Vagina (tissue), 2 donors: ENCODE results near the gene DPP8. TPM values are rescaled to one million over a fixed set of nuclear protein-coding genes. Genes with fewer than 3 reads are reported as not detected.

Source experiments
- DNase-seq, 2 donors: peaks; one replicate each; pipeline ENCODE4 v3.0.0-alpha.2; 2017; ENCODE audit errors: extremely low spot score in 2 of 2
- H3K27ac ChIP-seq: fragments of 200-600 bp; sonication (generic); one replicate; pipeline ENCODE4 v1.5.1; 2019
- H3K27me3 ChIP-seq: fragments of 200-600 bp; sonication (generic); one replicate; pipeline ENCODE4 v1.5.1; 2019
- H3K36me3 ChIP-seq, 2 donors: fragments of 200-600 bp; sonication (generic); one replicate each; pipeline ENCODE4 v1.5.1; 2017 to 2019
- H3K4me1 ChIP-seq: fragments of 200-600 bp; sonication (generic); one replicate; pipeline ENCODE4 v1.5.1; 2019
- H3K4me3 ChIP-seq, 2 donors: fragments of 200-600 bp; sonication (generic); 1 replicate in 1 of 2; 2 replicates in 1 of 2; pipeline ENCODE4 v1.5.1; 2016 to 2019
- H3K9me3 ChIP-seq: fragments of 200-600 bp; sonication (generic); one replicate; pipeline ENCODE4 v1.5.1; 2019
- POLR2A ChIP-seq, 2 donors: fragments of 450-650 bp; IDR thresholded peaks; one replicate each; pipeline ENCODE4 v1.6.1; 2017; ENCODE audit warnings: antibody characterized with exemption in 2 of 2, mild to moderate bottlenecking in 2 of 2, moderate library complexity in 2 of 2
- POLR2AphosphoS5 ChIP-seq, 2 donors: sonication (generic); formaldehyde crosslinking; IDR thresholded peaks; one replicate each; pipeline ENCODE4 v1.9.0; 2017; ENCODE audit warnings: antibody characterized with exemption in 2 of 2, mild to moderate bottlenecking in 2 of 2, low read depth in 1 of 2; ENCODE audit not compliant: insufficient read depth in 1 of 2
- intact Hi-C: fragments of 100-400 bp; cut with DNase I; formaldehyde crosslinking; loops from one replicate; pipeline ENCODE4 v1.15.1; 2023
- total RNA-seq: library from RNA; depleted of rRNA; stranded (reverse); fragments of >200 nt; gene quantifications from one replicate; pipeline ENCODE4 v1.2.3, GENCODE V29; 2016
- TF ChIP-seq, protein P1 (sequence below), 3 experiments: fragments of 450-650 bp in 2 of 3; fragments of 200-600 bp in 1 of 3; sonication (generic) in 1 of 3; IDR thresholded peaks; one replicate each; pipeline ENCODE4 v1.5.1; 2017 to 2019; ENCODE audit warnings: antibody characterized with exemption in 3 of 3, mild to moderate bottlenecking in 2 of 3, moderate library complexity in 2 of 3

Gene DPP8
- total RNA-seq, 1 donor from 2014 or later, result 28.2 TPM

DNA sequence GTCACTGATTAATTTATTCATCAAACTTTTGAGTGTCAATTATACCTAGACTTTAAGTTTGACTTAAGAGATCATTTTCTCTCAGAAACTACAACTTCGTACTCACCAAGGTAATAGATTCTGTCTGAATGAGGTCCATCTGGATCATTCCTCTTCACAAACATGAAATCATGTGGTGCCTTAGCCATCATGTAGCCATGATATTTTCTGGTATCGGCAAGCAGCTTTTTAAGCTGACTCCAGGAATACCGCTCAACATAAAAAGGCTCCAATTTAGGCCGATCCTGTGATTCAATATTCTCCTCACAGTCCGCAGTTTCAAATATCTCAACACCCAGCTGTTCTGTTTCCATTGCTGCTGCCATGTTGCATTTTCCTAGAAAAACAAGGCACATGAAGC, 5.3 kb downstream of the DPP8 start:
- DNase-seq, result no peak
- TF ChIP-seq POLR2A (IDR thresholded peaks at IDR 0.05), result no peak
- TF ChIP-seq, protein P1, sequence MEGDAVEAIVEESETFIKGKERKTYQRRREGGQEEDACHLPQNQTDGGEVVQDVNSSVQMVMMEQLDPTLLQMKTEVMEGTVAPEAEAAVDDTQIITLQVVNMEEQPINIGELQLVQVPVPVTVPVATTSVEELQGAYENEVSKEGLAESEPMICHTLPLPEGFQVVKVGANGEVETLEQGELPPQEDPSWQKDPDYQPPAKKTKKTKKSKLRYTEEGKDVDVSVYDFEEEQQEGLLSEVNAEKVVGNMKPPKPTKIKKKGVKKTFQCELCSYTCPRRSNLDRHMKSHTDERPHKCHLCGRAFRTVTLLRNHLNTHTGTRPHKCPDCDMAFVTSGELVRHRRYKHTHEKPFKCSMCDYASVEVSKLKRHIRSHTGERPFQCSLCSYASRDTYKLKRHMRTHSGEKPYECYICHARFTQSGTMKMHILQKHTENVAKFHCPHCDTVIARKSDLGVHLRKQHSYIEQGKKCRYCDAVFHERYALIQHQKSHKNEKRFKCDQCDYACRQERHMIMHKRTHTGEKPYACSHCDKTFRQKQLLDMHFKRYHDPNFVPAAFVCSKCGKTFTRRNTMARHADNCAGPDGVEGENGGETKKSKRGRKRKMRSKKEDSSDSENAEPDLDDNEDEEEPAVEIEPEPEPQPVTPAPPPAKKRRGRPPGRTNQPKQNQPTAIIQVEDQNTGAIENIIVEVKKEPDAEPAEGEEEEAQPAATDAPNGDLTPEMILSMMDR (IDR thresholded peaks at IDR 0.05), result no peak
- TF ChIP-seq POLR2AphosphoS5 (IDR thresholded peaks at IDR 0.05; ENCODE audit: insufficient read depth in 1 of 2, low read depth in 1 of 2), result no peak
- Histone ChIP-seq H3K4me1 (peaks cover 55% of the 10 kb centered on the region), H3K27me3 (no peaks in the 10 kb centered on the region), H3K36me3 (peaks cover 0 to 17% of the 10 kb centered on the region in 2 donors), H3K27ac (peak overlapping the region; percentile 68), H3K4me3 (peak overlapping the region; percentile 9 to 21), H3K9me3 (no peaks in the 10 kb centered on the region)
- intact Hi-C loops, result no loop called here

DNA sequence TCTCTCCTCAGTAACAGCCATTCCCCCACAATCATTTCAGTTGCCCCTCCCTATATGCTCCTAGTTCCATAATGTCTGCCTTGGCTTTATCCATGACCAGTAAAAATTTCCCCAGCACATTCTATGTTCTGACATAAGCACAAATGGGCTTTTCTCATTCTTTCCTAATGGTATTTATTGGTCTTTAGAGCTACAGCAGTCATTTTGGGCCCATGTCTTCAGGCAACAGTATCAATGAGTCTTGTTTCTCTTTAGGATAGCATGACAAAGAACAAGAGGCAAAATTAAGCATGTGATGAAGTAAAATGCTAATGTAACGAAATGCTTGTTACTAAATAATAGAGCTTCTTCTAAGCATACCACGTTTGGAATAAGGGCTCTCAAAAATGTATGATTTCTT, 8.2 kb downstream of the DPP8 start:
- no peak overlapping the region for H3K27ac ChIP-seq
- intact Hi-C loops, result no loop called here
- TF ChIP-seq POLR2AphosphoS5 (IDR thresholded peaks at IDR 0.05; ENCODE audit: insufficient read depth in 1 of 2, low read depth in 1 of 2), result no peak
- TF ChIP-seq, protein P1 (IDR thresholded peaks at IDR 0.05), result no peak
- TF ChIP-seq POLR2A (IDR thresholded peaks at IDR 0.05), result no peak
- no peaks in the 10 kb centered on the region for H3K27me3 ChIP-seq
- H3K4me1 ChIP-seq, result peaks cover 30% of the 10 kb centered on the region
- no peak overlapping the region for H3K4me3 ChIP-seq
- no peak for DNase-seq
- no peaks in the 10 kb centered on the region for H3K9me3 ChIP-seq
- H3K36me3 ChIP-seq, result peaks cover 0 to 38% of the 10 kb centered on the region in 2 donors

DNA sequence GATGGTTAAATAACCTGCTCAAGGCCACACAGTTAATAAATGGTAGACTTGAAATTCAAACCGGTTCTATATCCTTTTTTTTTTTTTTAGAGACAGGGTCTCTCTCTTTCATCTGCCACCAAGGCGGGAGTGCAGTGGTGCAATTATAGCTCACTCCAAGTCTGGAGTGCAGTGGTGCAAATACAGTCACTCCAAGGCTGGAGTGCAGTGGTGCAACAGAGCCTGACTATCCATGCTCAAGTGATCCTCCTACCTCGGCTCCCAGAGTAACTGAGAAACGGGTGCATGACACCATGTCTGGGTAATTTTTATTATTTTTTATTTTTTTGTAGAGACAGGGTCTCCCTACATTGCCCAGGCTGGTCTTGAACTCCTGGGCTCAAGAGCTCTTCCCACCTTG, 23.4 kb downstream of the DPP8 start:
- no peaks in the 10 kb centered on the region for H3K4me1 ChIP-seq
- peaks cover 0 to 36% of the 10 kb centered on the region in 2 donors for H3K36me3 ChIP-seq
- H3K4me3 ChIP-seq, result no peak overlapping the region
- DNase-seq, result no peak
- intact Hi-C loops, result no loop called here
- TF ChIP-seq, protein P1 (IDR thresholded peaks at IDR 0.05), result no peak
- TF ChIP-seq POLR2A (IDR thresholded peaks at IDR 0.05), result no peak
- TF ChIP-seq POLR2AphosphoS5 (IDR thresholded peaks at IDR 0.05; ENCODE audit: insufficient read depth in 1 of 2, low read depth in 1 of 2), result no peak
- no peak overlapping the region for H3K27ac ChIP-seq
- no peaks in the 10 kb centered on the region for H3K9me3 ChIP-seq
- H3K27me3 ChIP-seq, result no peaks in the 10 kb centered on the region

DNA sequence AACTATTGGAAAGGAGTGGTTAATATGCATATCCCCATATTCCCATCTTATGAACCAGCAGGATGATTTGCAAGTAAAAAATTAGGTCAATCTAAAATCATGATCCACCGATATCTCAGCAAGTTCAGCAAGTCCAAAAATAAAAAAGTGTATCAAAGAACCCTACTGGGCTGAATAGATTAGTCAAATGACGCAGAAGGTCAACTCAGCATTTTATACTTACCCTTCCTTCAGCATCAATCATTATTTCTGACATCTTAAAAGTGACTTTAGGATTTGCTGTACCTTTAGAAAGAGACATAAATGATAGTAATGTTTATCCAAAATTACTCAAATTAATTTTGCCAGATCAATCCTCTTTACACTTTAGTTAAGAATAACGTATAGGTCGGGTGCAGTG, 32.6 kb downstream of the DPP8 start:
- TF ChIP-seq, protein P1 (IDR thresholded peaks at IDR 0.05), result no peak
- TF ChIP-seq POLR2A (IDR thresholded peaks at IDR 0.05), result no peak
- peaks cover 0 to 60% of the 10 kb centered on the region in 2 donors for H3K36me3 ChIP-seq
- no peaks in the 10 kb centered on the region for H3K4me1 ChIP-seq
- intact Hi-C loops, result no loop called here
- H3K27ac ChIP-seq, result no peak overlapping the region
- H3K27me3 ChIP-seq, result no peaks in the 10 kb centered on the region
- no peak overlapping the region for H3K4me3 ChIP-seq
- no peak for DNase-seq
- no peaks in the 10 kb centered on the region for H3K9me3 ChIP-seq

DNA sequence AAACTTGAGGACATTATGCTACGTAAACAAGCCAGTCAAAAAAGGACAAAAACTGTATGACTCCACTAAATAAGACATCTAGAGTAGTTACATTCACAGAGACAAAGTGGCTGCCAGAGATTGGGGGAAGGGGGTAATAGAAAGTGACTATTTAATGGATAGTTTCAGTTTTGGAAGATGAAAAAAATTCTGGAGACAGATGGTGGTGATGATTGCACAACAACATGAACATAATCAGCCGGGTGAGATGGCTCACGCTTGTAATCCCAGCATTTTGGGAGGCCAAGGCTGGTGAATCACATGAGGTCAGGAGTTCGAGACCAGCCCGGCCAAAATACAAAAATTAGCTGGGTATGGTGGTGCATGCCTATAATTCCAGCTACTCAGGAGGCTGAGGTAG, 40.6 kb downstream of the DPP8 start:
- no peak overlapping the region for H3K27ac ChIP-seq
- peaks cover 0 to 29% of the 10 kb centered on the region in 2 donors for H3K36me3 ChIP-seq
- H3K4me3 ChIP-seq, result no peak overlapping the region

More for the DNA sequence above, 40.6 kb downstream of the DPP8 start:
- H3K4me1 ChIP-seq, result no peaks in the 10 kb centered on the region
- TF ChIP-seq POLR2AphosphoS5 (IDR thresholded peaks at IDR 0.05; ENCODE audit: insufficient read depth in 1 of 2, low read depth in 1 of 2) (no peak), POLR2A (IDR thresholded peaks at IDR 0.05) (no peak)
- TF ChIP-seq, protein P1 (IDR thresholded peaks at IDR 0.05), result no peak
- no peak for DNase-seq
- H3K27me3 ChIP-seq, result no peaks in the 10 kb centered on the region
- H3K9me3 ChIP-seq, result no peaks in the 10 kb centered on the region
- intact Hi-C loops, result no loop called here
